Psoas muscle (tissue), 8 donors: ENCODE data around the gene IGSF21. TPM values are rescaled to one million over a fixed set of nuclear protein-coding genes. Genes with fewer than 3 reads are reported as not detected.
"Not testable (repeated sequence)": the region's sequence is repeated elsewhere in the genome, so short reads cannot be mapped to it uniquely, and the experiment has no call there.

Source experiments
- ATAC-seq, 4 donors: fragments of 200-7000 bp; cut with Tn5 transposase; one replicate each; pipeline ENCODE4 v1.9.1; 2020; ENCODE audit warnings: moderate library complexity in 3 of 4, mild to moderate bottlenecking in 2 of 4
- DNase-seq, 2 donors: peaks; one replicate each; pipeline ENCODE4 v3.0.0-alpha.2; 2020
- H3K27ac ChIP-seq: fragments of 200-600 bp; one replicate; pipeline ENCODE4 v1.8.0; 2022
- H3K27me3 ChIP-seq, 3 donors: fragments of 200-600 bp in 1 of 3; one replicate each; pipeline versions ENCODE4 v1.6.1 to v1.8.0; 2013 to 2022; ENCODE audit warnings: low read length in 2 of 3, mild to moderate bottlenecking in 2 of 3, moderate library complexity in 1 of 3; ENCODE audit not compliant: insufficient read depth in 3 of 3
- H3K36me3 ChIP-seq, 2 donors: fragments of 200-600 bp in 1 of 2; one replicate each; pipeline versions ENCODE4 v1.6.1 to v1.8.0; 2013 to 2022; ENCODE audit warnings: low read depth in 1 of 2, mild to moderate bottlenecking in 1 of 2, moderate library complexity in 1 of 2; ENCODE audit not compliant: insufficient read depth in 1 of 2
- H3K4me1 ChIP-seq: fragments of 200-600 bp; one replicate; pipeline ENCODE4 v1.8.0; 2022
- H3K4me3 ChIP-seq: fragments of 200-600 bp; one replicate; pipeline ENCODE4 v1.8.0; 2022; ENCODE audit warnings: mild to moderate bottlenecking
- H3K9me3 ChIP-seq: fragments of 200-600 bp; one replicate; pipeline ENCODE4 v1.8.0; 2022
- WGBS, 3 donors: extraction: QIAGEN DNeasy Blood & Tissue Kit; methylation state at CpG; one replicate each; pipeline versions ENCODE4 v1.1.6 to v1.1.7; 2013; 5-methylcytosine and 5-hydroxymethylcytosine counted together
- intact Hi-C, 2 donors: fragments of 100-400 bp; cut with DNase I; formaldehyde crosslinking; loops; one replicate each; pipeline versions ENCODE4 v1.11.0 to v1.14.2; 2022
- polyA plus RNA-seq, 3 donors: library from polyadenylated mRNA; stranded (reverse); fragments of 200-250 nt; gene quantifications; one replicate each; pipeline ENCODE4 v1.2.3, GENCODE V29; 2013
- total RNA-seq, 4 donors: library from RNA; stranded (reverse); fragmentation: NEBNext Ultra II Directional in 2 of 4; extraction: Animal tissue kit (Norgen Biotek cat#: 25700) in 2 of 4; gene quantifications; one replicate each; pipeline versions ENCODE4 v1.2.1 to v1.2.4, GENCODE V29; 2021 to 2023
- TF ChIP-seq, protein P1 (sequence below): fragments of 200-600 bp; IDR thresholded peaks from one replicate; pipeline ENCODE4 v1.8.0; 2022; ENCODE audit warnings: antibody characterized with exemption
- donor health status: healthy with polysubstance abuse.
- donor health status: DM: no; HTN: no; CAD: no; lungs with moderate emphysema.
- donor health status: Bipolar disorder and iron deficiency.
- donor health status: healthy.
- donor health status: DM: yes; HTN: yes; CAD: no.
- donor health status: DM: no; HTN: no; CAD: no.
- donor health status: DM: no; HTN: no; CAD: no.
- donor health status: DM: yes; HTN: yes; CAD: no.

IGSF21 gene
- total and polyA plus RNA-seq, 7 donors, result 0.10 to 0.88 (median 0.42) TPM

DNA sequence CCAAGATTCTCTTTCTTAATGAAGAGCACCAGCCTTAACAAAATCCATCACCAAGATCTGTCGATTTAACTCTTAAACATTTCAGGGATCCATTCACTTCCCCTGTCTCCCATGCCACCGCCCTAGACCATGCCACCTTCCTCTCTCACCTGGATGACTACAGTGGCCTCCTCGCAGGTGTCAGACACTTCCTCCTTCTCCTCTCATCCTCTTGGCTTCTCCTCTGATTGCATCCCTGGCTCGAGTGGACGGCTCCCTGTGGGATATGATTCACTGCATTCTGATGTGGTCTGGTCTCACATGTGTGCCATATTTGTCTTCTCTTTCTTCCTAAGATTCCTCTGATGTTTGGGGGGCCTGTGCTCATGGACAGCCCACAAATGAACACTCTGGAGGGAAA, 306.7 kb downstream of the IGSF21 start:
- no peaks in the 10 kb centered on the region for H3K9me3 ChIP-seq
- intact Hi-C loops, result no loop called here
- H3K27me3 ChIP-seq, result peaks cover 0 to 2% (median 0%) of the 10 kb centered on the region in 3 donors
- TF ChIP-seq, protein P1, sequence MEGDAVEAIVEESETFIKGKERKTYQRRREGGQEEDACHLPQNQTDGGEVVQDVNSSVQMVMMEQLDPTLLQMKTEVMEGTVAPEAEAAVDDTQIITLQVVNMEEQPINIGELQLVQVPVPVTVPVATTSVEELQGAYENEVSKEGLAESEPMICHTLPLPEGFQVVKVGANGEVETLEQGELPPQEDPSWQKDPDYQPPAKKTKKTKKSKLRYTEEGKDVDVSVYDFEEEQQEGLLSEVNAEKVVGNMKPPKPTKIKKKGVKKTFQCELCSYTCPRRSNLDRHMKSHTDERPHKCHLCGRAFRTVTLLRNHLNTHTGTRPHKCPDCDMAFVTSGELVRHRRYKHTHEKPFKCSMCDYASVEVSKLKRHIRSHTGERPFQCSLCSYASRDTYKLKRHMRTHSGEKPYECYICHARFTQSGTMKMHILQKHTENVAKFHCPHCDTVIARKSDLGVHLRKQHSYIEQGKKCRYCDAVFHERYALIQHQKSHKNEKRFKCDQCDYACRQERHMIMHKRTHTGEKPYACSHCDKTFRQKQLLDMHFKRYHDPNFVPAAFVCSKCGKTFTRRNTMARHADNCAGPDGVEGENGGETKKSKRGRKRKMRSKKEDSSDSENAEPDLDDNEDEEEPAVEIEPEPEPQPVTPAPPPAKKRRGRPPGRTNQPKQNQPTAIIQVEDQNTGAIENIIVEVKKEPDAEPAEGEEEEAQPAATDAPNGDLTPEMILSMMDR, result no peak
- 67 to 78% (median 71%) methylated on average over 5 of the region's 5 CpGs for WGBS, 3 donors
- ATAC-seq, result no peak
- no peak overlapping the region for H3K4me3 ChIP-seq
- no peak for DNase-seq
- H3K4me1 ChIP-seq, result no peaks in the 10 kb centered on the region
- H3K27ac ChIP-seq, result no peak overlapping the region
- no peaks in the 10 kb centered on the region for H3K36me3 ChIP-seq

DNA sequence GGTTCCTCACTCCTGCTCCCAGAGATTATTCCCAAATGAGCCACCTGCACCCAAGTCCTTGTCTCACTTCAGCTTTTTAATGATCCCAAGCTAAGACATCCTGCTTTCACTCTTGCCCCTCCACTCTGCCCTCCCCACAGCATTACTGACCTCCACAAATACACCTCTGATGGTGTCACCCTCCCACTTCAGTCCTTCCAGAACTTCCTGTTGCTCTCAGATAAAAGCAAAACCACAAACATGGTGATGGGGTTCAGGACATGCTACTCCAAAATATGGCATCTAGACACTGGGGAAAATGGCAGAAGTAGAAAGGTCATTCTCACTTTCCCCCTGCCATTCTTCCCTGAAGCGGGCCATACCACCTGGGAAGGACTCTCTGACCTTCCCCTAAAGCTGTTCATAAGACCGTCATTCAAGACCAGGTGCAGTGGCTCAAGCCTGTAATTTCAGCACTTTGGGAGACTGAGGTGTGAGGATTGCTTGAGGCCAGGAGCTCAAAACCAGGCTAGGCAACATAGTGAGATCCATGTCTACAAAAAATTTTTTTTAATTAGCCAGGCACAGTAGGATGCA, 307.4 kb downstream of the IGSF21 start:
- intact Hi-C loops, result no loop called here
- ATAC-seq (no peak), DNase-seq (no peak)
- TF ChIP-seq, protein P1, result no peak
- 72 to 80% (median 76%) methylated on average over 2 of the region's 2 CpGs for WGBS, 3 donors
- Histone ChIP-seq H3K4me3 (no peak overlapping the region), H3K36me3 (no peaks in the 10 kb centered on the region), H3K9me3 (no peaks in the 10 kb centered on the region), H3K4me1 (no peaks in the 10 kb centered on the region), H3K27me3 (peaks cover 0 to 2% (median 0%) of the 10 kb centered on the region in 3 donors), H3K27ac (no peak overlapping the region)

GRCh38 chr1:18415448-18416027, 307.9 kb downstream of the IGSF21 start:
- Histone ChIP-seq H3K27ac (no peak overlapping the region), H3K9me3 (no peaks in the 10 kb centered on the region), H3K4me1 (no peaks in the 10 kb centered on the region), H3K4me3 (no peak overlapping the region), H3K36me3 (no peaks in the 10 kb centered on the region), H3K27me3 (peaks cover 0 to 2% (median 0%) of the 10 kb centered on the region in 3 donors)
- ATAC-seq (no peak), DNase-seq (no peak)
- 60 to 69% (median 68%) methylated on average over 2 of the region's 2 CpGs for WGBS, 3 donors
- TF ChIP-seq, protein P1, result no peak
- intact Hi-C loops, result no loop called here

- H3K4me3 ChIP-seq, H3K27ac ChIP-seq, H3K4me1 ChIP-seq, H3K36me3 ChIP-seq, ATAC-seq, H3K27me3 ChIP-seq, intact Hi-C loops, H3K9me3 ChIP-seq, DNase-seq: not testable (repeated sequence)
- 77 to 82% (median 78%) methylated on average over 5 of the region's 5 CpGs for WGBS, 3 donors
Measured at GRCh38 chr1:18416126-18416525, 308.5 kb downstream of the IGSF21 start.

- TF ChIP-seq, protein P1, result no peak
- Histone ChIP-seq H3K9me3 (no peaks in the 10 kb centered on the region), H3K27me3 (peaks cover 0 to 4% (median 0%) of the 10 kb centered on the region in 3 donors), H3K4me1 (no peaks in the 10 kb centered on the region), H3K4me3 (no peak overlapping the region), H3K36me3 (no peaks in the 10 kb centered on the region), H3K27ac (no peak overlapping the region)
- DNase-seq (no peak), ATAC-seq (no peak)
- intact Hi-C loops, result no loop called here
- 56 to 62% (median 58%) methylated on average over 3 of the region's 3 CpGs for WGBS, 3 donors
Measured at GRCh38 chr1:18417316-18418269, 310.0 kb downstream of the IGSF21 start.
